ENCODE measurements around the gene HHIPL1.

HHIPL1 gene

GRCh38 chr14:99707420-99707819 is 62.5 kb downstream of the HHIPL1 start:
- Histone ChIP-seq H3K27me3 (ENCODE audit: low read length) (peaks cover 4% of the 10 kb centered on the region; the same call in 1 of the 2 replicates), H3F3A (ENCODE audit: insufficient read depth) (no peaks in the 10 kb centered on the region), H3K27ac (ENCODE audit: low read depth, low read length) (no peak overlapping the region), H3K9me3 (ENCODE audit: insufficient read depth, low read length) (peaks cover 18% of the 10 kb centered on the region; the same call in 1 of the 2 replicates), H3K36me3 (ENCODE audit: low read length) (no peaks in the 10 kb centered on the region), H4K20me1 (ENCODE audit: low read depth, low read length) (no peaks in the 10 kb centered on the region), H3K9ac (ENCODE audit: low read length) (no peak overlapping the region), H2AFZ (ENCODE audit: low read depth, low read length, severe bottlenecking) (no peak overlapping the region), H3K9me2 (replicated peaks; ENCODE audit: insufficient read depth, low read length) (no peaks in the 10 kb centered on the region), H3K79me2 (ENCODE audit: insufficient read depth, low read length) (no peaks in the 10 kb centered on the region), H3K4me2 (ENCODE audit: low read depth, low read length, poor library complexity, severe bottlenecking) (no peak overlapping the region), H3K4me3 (ENCODE audit: insufficient read depth, low read length, poor library complexity, severe bottlenecking) (no peak overlapping the region)
- no peak for TF ChIP-seq EZH2phosphoT487 (conservative IDR thresholded peaks at IDR 0.05; ENCODE audit: low read length)
- TF ChIP-seq CTCF (IDR thresholded peaks at IDR 0.05; ENCODE audit: insufficient read depth, low read length, poor library complexity, severe bottlenecking), result no peak

DNA sequence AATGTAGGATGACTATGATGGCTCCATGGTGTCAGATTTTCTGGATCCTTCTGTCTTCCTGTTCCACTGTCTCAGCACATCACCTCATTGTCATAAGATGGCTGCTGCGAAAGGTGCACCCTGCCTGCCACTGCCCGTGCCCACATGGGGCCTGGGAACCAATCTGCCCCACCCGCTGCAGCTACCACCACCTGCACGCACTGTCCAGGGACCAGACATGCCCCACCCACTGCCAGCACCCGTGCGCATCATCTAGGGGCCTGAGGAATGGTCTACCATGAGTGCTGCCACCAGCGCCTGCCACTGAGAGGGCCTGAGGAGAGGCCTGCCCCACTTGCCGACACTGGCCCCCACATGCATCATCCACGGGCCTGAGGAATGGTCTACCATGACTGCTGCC is 63.0 kb downstream of the HHIPL1 start:
- H2AFZ ChIP-seq (ENCODE audit: low read depth, low read length, severe bottlenecking), result no peak overlapping the region

DNA sequence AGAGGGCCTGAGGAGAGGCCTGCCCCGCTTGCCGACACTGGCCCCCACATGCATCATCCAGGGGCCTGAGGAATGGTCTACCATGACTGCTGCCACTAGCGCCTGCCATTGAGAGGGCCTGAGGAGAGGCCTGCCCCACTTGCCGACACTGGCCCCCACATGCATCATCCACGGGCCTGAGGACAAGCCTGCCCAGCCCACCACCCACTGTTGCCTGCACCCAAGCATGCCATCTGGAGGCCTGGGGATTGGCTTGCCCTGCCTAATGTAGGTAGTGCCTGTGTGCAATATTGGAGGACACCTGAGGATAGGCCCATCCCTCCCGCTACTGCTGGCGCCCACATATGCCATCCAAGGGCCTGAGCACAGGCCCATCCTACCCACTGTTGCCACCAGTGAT is 63.5 kb downstream of the HHIPL1 start:
- no peaks in the 10 kb centered on the region for H3F3A ChIP-seq (ENCODE audit: insufficient read depth)
- no peak overlapping the region for H3K9ac ChIP-seq (ENCODE audit: low read length)
- no peaks in the 10 kb centered on the region for H4K20me1 ChIP-seq (ENCODE audit: low read depth, low read length)
- no peak overlapping the region for H3K4me3 ChIP-seq (ENCODE audit: insufficient read depth, low read length, poor library complexity, severe bottlenecking)
- H3K36me3 ChIP-seq (ENCODE audit: low read length), result no peaks in the 10 kb centered on the region
- no peak for TF ChIP-seq EZH2phosphoT487 (conservative IDR thresholded peaks at IDR 0.05; ENCODE audit: low read length)
- no peak for TF ChIP-seq CTCF (IDR thresholded peaks at IDR 0.05; ENCODE audit: insufficient read depth, low read length, poor library complexity, severe bottlenecking)
- H3K27me3 ChIP-seq (ENCODE audit: low read length), result no peaks in the 10 kb centered on the region; the same call in 1 of the 2 replicates
- peaks cover 11% of the 10 kb centered on the region; the same call in 1 of the 2 replicates for H3K9me3 ChIP-seq (ENCODE audit: insufficient read depth, low read length)
- H3K27ac ChIP-seq (ENCODE audit: low read depth, low read length), result no peak overlapping the region
- H3K79me2 ChIP-seq (ENCODE audit: insufficient read depth, low read length), result no peaks in the 10 kb centered on the region
- H2AFZ ChIP-seq (ENCODE audit: low read depth, low read length, severe bottlenecking), result no peak overlapping the region
- no peak overlapping the region for H3K4me2 ChIP-seq (ENCODE audit: low read depth, low read length, poor library complexity, severe bottlenecking)
- H3K9me2 ChIP-seq (replicated peaks; ENCODE audit: insufficient read depth, low read length), result no peaks in the 10 kb centered on the region

More for the DNA sequence above, 63.0 kb downstream of the HHIPL1 start:
- Histone ChIP-seq H3K27ac (ENCODE audit: low read depth, low read length) (no peak overlapping the region), H3F3A (ENCODE audit: insufficient read depth) (no peaks in the 10 kb centered on the region), H3K9ac (ENCODE audit: low read length) (no peak overlapping the region), H3K4me3 (ENCODE audit: insufficient read depth, low read length, poor library complexity, severe bottlenecking) (no peak overlapping the region), H3K27me3 (ENCODE audit: low read length) (peaks cover 2% of the 10 kb centered on the region; the same call in 1 of the 2 replicates), H3K79me2 (ENCODE audit: insufficient read depth, low read length) (no peaks in the 10 kb centered on the region), H3K9me3 (ENCODE audit: insufficient read depth, low read length) (peaks cover 17% of the 10 kb centered on the region; the same call in 1 of the 2 replicates), H3K36me3 (ENCODE audit: low read length) (no peaks in the 10 kb centered on the region), H4K20me1 (ENCODE audit: low read depth, low read length) (no peaks in the 10 kb centered on the region), H3K9me2 (replicated peaks; ENCODE audit: insufficient read depth, low read length) (no peaks in the 10 kb centered on the region), H3K4me2 (ENCODE audit: low read depth, low read length, poor library complexity, severe bottlenecking) (no peak overlapping the region)
- TF ChIP-seq EZH2phosphoT487 (conservative IDR thresholded peaks at IDR 0.05; ENCODE audit: low read length), result no peak
- no peak for TF ChIP-seq CTCF (IDR thresholded peaks at IDR 0.05; ENCODE audit: insufficient read depth, low read length, poor library complexity, severe bottlenecking)
